Measurements from ENCODE around the gene SEC61A2.

DNA sequence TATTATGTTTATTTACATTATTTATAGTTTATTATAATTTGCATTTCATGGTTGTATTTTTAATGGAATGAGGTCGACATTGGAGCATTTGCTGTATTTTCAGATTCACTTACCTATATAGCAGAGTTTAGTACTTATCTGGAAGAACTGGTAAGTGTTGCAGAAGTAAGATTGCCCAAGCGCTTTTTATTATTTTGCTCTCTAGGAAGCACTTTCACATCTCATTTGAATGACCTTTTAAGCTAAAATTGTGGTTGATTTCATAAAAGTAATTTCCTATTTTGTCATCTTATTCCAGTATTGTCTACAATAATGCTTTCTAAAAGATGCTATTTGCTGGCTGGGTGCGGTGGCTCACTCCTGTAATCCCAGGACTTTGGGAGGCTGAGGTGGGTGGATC lies 28.6 kb downstream of the SEC61A2 start:
- TF ChIP-seq, protein P1, sequence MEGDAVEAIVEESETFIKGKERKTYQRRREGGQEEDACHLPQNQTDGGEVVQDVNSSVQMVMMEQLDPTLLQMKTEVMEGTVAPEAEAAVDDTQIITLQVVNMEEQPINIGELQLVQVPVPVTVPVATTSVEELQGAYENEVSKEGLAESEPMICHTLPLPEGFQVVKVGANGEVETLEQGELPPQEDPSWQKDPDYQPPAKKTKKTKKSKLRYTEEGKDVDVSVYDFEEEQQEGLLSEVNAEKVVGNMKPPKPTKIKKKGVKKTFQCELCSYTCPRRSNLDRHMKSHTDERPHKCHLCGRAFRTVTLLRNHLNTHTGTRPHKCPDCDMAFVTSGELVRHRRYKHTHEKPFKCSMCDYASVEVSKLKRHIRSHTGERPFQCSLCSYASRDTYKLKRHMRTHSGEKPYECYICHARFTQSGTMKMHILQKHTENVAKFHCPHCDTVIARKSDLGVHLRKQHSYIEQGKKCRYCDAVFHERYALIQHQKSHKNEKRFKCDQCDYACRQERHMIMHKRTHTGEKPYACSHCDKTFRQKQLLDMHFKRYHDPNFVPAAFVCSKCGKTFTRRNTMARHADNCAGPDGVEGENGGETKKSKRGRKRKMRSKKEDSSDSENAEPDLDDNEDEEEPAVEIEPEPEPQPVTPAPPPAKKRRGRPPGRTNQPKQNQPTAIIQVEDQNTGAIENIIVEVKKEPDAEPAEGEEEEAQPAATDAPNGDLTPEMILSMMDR (IDR thresholded peaks at IDR 0.05) = no peak
- TF ChIP-seq POLR2A (IDR thresholded peaks at IDR 0.05) = no peak
- TF ChIP-seq POLR2AphosphoS5 (IDR thresholded peaks at IDR 0.05) = no peak

All from transverse colon (tissue), 4 donors.